Keratinocyte (primary cell): Measurements from ENCODE around the gene NAAA.
"Not testable (repeated sequence)": the region's sequence is repeated elsewhere in the genome, so short reads cannot be mapped to it uniquely, and the experiment has no call there.

Source experiments
- CTCF ChIP-seq, 3 experiments: IDR thresholded peaks in 1 of 3; conservative IDR thresholded peaks in 1 of 3; optimal IDR thresholded peaks in 1 of 3; 2 replicates in 2 of 3; 3 replicates in 1 of 3; pipeline versions ENCODE3 to v1.5.1; 2011; ENCODE audit warnings: low read length in 3 of 3, mild to moderate bottlenecking in 3 of 3, moderate library complexity in 2 of 3, control low read depth in 1 of 3, inconsistent platforms in 1 of 3; ENCODE audit not compliant: insufficient read depth in 2 of 3; ENCODE audit errors: extremely low read depth in 1 of 3
- EZH2 ChIP-seq: IDR thresholded peaks from one replicate; pipeline ENCODE4 v1.6.1; 2012; ENCODE audit warnings: inconsistent platforms, mild to moderate bottlenecking, low read length, moderate library complexity

- not testable (repeated sequence) for TF ChIP-seq CTCF (optimal IDR thresholded peaks at IDR 0.05 in 1 of 3, IDR thresholded peaks at IDR 0.05 in 1 of 3, conservative IDR thresholded peaks at IDR 0.05 in 1 of 3; ENCODE audit: extremely low read depth in 1 of 3, insufficient read depth in 2 of 3, low read length in 3 of 3); EZH2
These were observed 15.9 kb downstream of the NAAA start for GRCh38 chr4:75924916-75925315.
